ENCODE data around the gene CCDC89. TPM values are rescaled to one million over a fixed set of nuclear protein-coding genes. Genes with fewer than 3 reads are reported as not detected.

The CCDC89 gene
- total and polyA plus RNA-seq, 12 donors: 0.22 to 0.83 (median 0.52) TPM

DNA sequence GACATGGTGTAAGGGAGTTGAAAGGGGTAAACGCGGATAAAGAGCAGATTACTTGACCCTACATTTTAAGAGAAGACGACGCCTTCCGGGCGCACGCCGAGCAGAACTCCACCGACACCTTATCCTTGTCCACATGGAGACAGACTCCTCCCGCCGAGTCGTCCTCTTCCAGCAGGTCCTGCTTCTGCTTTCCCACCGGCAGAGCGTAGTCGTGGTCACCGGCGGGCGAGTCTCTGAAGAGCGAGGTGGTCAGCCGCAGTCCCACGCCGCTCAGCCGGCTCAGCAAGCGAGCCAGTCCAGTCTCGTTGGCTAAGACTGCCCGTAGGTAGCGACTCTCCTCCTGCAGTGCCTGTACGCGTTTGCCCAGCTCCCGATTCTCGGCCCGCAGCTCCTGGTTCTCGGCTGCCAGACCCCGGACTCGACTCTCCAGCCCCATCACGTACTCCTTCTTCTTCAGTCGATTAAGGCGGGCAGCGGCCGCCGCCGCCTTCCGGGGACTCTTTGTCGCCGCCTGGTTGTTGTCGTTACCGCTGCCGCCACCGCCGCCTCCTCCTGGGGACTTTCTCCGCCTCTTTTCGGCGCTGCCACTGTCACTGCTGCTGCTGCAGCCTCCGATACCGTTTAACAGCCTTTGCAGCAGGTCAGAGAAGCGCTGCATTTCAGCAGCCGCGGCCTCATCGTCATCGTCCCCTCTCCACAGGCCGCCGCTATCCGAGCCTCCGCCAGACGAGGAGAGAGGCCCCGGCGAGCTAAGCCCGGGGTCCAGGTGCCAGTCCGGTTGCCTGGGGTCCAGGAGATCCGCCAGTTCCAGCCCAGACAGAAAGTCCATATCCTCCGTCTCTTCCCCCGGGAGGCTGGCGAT, 22.0 kb downstream of the CCDC89 start:
- Histone ChIP-seq H3K4me1 (peaks cover 4 to 53% (median 47%) of the 10 kb centered on the region in 9 donors), H3K36me3 (peaks cover 0 to 42% (median 9%) of the 10 kb centered on the region in 9 donors), H3K4me3 (peak overlapping the region; percentile 64 to 98 (median 88)), H3K27ac (peak overlapping the region; percentile 86 to 100 (median 98)), H3K9me3 (no peaks in the 10 kb centered on the region), H3K27me3 (no peaks in the 10 kb centered on the region)
- peak; percentile 80 for DNase-seq
- TF ChIP-seq, protein P1, sequence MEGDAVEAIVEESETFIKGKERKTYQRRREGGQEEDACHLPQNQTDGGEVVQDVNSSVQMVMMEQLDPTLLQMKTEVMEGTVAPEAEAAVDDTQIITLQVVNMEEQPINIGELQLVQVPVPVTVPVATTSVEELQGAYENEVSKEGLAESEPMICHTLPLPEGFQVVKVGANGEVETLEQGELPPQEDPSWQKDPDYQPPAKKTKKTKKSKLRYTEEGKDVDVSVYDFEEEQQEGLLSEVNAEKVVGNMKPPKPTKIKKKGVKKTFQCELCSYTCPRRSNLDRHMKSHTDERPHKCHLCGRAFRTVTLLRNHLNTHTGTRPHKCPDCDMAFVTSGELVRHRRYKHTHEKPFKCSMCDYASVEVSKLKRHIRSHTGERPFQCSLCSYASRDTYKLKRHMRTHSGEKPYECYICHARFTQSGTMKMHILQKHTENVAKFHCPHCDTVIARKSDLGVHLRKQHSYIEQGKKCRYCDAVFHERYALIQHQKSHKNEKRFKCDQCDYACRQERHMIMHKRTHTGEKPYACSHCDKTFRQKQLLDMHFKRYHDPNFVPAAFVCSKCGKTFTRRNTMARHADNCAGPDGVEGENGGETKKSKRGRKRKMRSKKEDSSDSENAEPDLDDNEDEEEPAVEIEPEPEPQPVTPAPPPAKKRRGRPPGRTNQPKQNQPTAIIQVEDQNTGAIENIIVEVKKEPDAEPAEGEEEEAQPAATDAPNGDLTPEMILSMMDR (IDR thresholded peaks at IDR 0.05): peak; percentile 17 to 81 (median 66)
- peak; percentile 71 to 87 (median 82) for ATAC-seq
- WGBS, 2 donors: 0 to 1% methylated on average over 72 to 73 of the region's 73 CpGs
- intact Hi-C loops (cut with DNase I): loop anchor here in 6 of 10 donors (1.0 to 5.0 kb wide), 4 partner anchors 15 to 37 kb away; partner anchors contain the start of genes TMEM126B (in 6 of the 6) and DLG2 (in 1 of the 6)

DNA sequence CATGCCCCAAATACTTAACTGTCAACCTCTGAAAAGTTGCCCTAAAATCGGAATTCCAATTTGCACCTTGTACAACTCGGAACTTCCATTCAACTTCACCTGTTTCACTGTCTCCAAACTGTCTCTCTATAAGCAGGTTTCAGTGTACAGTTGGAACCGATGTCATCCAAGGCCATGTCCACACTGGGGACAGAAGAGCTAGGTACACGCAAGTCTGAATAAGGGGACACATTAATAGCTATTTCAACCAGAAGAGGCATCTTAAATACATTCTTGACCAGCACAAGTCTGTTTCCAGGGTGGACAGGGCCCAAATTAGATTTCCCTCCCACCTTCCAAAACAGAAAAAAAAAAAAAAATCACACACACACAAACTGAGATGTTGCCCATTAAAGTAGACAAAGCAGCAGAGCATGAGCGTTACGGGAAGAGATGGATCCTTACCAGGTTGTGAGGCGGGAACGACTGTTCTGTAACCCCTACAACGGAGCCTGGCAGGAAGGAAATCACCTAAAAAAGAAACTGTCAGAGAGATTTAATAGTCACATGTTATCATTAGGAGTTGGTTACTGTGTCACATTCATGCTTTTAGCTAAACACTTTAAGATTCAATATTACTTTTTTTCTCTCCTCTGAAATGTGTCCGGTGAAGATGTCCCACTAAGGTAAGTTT, 22.8 kb downstream of the CCDC89 start:
- no peaks in the 10 kb centered on the region for H3K9me3 ChIP-seq
- ATAC-seq (no peak), DNase-seq (no peak)
- H3K4me1 ChIP-seq: peaks cover 4 to 61% (median 54%) of the 10 kb centered on the region in 9 donors
- no peaks in the 10 kb centered on the region for H3K27me3 ChIP-seq
- TF ChIP-seq, protein P1 (IDR thresholded peaks at IDR 0.05): no peak
- H3K36me3 ChIP-seq: peaks cover 0 to 49% (median 14%) of the 10 kb centered on the region in 9 donors
- 2% methylated on average over 10 of the region's 10 CpGs for WGBS, 2 donors
- peak overlapping the region in 9 of 10 donors; percentile 51 to 100 (median 98) for H3K27ac ChIP-seq
- H3K4me3 ChIP-seq: peak overlapping the region; percentile 64 to 98 (median 88)
- intact Hi-C loops (cut with DNase I): loop anchor here in 2 of 10 donors (2.0 to 5.0 kb wide), 2 partner anchors 14 to 36 kb away; partner anchors contain the start of genes DLG2 (in 1 of the 2) and TMEM126B (in 1 of the 2)

DNA sequence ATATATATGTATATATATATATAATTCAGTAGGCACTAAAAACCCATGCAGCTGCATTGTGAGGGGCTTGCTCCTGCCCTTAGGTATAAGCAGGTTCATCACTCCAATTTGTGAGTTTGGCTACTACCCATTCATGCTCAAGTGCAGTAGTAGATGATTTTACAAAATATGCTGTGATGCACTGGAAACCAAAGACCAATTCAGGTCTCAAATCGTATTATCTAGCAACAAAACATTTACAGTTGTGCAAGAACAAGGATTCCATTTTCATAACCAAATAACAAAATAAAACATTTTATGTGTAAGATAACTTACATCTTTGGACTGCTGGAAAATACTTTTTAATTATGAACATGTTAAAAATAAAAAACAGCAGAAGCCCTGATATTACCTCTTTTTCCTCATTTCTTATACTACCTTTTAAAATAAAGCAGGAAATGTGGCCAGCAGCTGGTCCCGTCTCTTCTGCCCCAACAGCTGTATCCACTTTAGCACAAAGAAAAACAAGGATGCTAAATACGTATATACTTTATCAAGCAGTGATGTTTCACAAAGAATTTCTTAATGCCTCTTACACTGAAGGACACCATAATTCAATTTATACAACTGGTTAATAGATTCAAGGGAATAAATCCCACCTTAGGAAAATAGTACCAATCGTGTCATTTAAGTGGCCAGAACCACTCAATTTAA, 23.9 kb downstream of the CCDC89 start:
- 6 to 10% methylated on average over 4 of the region's 4 CpGs for WGBS, 2 donors
- TF ChIP-seq, protein P1 (IDR thresholded peaks at IDR 0.05): no peak
- H3K4me1 ChIP-seq: peaks cover 4 to 71% (median 59%) of the 10 kb centered on the region in 9 donors
- H3K27ac ChIP-seq: peak overlapping the region in 3 of 10 donors; percentile 7 to 99 (median 98)
- H3K9me3 ChIP-seq: no peaks in the 10 kb centered on the region
- peaks cover 0 to 60% (median 16%) of the 10 kb centered on the region in 9 donors for H3K36me3 ChIP-seq
- ATAC-seq: no peak
- intact Hi-C loops (cut with DNase I): loop anchor here in 2 of 10 donors (2.0 to 5.0 kb wide), 2 partner anchors 13 to 35 kb away; partner anchors contain the start of genes DLG2 (in 1 of the 2) and TMEM126B (in 1 of the 2)
- peak overlapping the region in 9 of 10 donors; percentile 64 to 98 (median 91) for H3K4me3 ChIP-seq
- H3K27me3 ChIP-seq: no peaks in the 10 kb centered on the region
- DNase-seq: no peak
